ENCODE measurements around the gene GGT7.
"Not testable (repeated sequence)": the region's sequence is repeated elsewhere in the genome, so short reads cannot be mapped to it uniquely, and the experiment has no call there.

GGT7 gene

DNA sequence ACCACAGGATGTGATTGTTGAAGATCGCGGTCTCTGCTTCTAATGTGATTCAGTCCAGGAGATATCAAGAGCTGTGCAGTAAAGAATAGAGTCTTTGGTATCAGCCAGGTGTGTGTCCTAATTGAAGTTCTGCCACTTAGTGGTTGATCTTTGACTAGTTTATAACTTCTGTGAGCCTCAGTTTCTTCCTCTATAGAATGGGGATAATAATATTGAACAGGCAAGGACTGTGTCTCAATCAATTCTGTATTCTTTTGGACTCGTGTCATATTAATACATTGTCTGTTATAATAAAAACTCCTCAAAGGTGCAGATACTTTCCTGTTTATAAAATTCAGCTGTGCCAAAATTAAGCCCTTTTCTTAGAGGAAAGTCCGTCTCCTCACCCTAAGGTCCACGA, 24.1 kb downstream of the GGT7 start:
- DNase-seq (ENCODE audit: low read depth, low spot score): no peak

DNA sequence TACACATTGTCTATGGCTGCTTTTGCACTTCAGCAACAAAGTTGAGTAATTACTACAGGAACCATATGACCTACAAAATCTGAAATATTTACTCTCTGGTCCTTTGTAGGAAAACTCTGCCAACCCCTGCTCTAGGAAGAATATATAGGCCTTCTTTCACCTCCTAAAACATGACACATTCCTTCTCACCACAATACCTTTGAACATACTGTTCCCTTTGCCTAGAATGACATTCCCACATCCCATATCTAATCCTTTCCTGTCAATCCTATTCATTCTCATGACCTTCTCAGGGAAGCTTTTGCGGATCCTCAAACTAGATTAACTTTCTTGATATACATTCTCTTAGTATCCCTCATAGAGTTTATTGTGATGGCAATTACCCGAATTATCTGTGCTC, 29.2 kb downstream of the GGT7 start:
- DNase-seq (ENCODE audit: low read depth, low spot score): no peak

DNA sequence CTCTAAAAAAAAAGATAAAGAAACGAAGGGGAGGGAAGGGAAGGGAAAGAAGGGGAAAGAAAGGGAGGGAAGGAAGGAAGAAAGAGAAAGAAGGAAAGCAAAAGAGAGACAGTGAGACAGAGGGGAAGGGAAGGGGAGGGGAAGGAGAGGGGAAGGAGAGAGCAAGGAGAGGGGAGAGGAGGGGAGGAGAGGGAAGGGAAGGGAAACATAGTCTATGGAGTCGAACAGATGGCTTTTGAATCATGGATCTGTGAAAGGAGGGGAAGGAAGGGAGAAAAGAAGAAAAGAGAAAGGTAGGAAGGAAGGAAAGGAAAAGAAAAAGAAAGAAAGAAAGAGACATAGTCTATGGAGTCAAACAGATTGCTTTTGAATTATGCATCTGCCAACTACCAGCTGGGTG, 30.5 kb downstream of the GGT7 start:
- DNase-seq (ENCODE audit: low read depth, low spot score): no peak

DNA sequence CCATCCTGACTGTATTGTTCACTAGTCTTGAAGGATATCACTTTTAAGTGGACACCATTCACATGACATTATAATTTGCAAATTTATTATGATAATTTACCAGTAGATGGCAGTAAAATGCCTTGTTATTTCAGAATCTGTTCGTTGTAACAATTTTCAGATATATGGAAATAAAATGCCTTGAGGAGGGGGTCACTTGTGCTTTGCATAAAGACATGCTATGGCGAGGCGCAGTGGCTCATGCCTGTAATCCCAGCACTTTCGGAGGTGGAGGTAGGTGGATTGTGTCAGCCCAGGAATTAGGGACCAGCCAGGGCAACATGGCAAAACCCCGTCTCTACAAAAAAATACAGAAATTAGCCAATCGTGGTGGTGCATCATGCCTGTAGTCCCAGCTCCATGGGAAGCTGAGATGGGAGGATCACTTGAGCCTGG, 38.2 kb downstream of the GGT7 start:
- DNase-seq (ENCODE audit: low read depth, low spot score): no peak

DNA sequence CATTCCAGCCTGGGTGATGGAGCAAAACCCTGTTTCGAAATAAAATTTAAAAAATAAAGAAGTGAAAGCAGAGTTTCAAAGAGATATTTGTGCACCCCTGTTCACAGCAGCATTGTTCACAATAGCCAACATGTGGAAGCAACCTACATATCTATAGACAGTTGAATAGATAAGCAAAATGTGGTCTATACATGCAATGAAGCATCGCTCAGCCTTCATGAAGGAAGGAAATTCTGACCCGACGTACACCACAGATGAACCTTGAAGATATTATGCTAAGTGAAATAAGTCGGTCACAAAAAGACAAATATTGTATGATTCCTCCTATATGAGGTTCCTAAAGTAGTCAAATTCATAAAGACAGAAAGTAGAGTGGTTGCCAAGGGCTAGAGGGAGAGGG, 40.7 kb downstream of the GGT7 start:
- DNase-seq (ENCODE audit: low read depth, low spot score): no peak

DNA sequence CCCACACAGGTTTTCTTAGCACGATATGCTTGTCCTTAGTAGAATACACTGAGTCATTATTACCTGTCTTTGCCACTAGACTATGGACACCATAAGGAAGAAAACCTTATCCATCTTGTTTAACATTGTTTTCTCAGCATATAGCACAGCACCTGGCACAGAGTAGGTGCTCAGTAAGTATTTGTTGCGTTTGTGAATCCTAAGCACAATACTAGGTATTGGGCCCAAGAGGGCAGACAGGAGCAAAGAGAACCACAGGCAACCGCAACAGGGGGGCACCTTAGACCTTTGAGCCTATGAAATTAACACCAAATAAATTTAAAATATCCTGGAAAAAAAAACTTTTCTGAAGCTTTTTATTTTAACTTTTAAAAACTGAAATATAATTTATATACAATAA, 43.5 kb downstream of the GGT7 start:
- no peak for DNase-seq (ENCODE audit: low read depth, low spot score)

DNA sequence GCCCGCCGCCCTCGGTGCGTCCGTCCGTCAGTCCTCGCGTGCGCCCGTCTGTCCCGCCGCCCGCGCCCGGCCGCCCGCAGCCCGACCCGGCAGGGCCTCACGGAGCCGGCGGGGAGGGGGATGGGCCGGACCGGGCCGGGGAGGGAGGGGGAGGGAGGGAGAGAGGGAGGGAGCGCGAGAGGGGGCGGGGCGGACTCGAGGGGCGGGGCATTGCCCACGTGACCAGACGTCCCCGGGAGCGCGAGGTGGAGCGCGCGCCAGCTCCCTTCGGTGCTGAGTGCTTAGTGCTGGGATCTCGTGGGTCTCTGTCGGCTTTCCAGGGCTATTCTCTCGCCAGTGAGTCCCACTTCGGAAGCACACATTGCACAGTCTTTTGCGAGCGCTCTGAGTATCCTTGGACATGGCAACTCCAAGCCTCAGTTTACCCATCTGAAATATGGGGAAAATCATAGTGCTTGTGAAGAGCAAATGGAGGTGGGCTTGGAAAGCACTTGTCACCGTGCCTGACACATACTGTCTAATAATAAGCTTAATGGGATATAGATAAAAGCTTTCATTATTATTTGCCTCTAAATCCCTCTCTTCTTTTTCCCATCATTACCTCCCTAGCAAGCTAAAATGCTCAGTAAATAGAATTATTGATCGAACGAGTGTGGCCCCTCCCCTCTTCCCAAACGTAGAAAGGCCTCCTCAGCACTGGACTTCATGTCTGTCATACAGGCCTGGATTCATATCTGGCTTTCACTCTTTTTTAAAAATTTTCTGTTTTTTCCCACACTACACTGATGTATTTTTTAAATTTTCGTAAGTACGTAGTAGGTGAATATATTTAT, 46.9 kb downstream of the GGT7 start, which contains the start of gene NCOA6:
NCOA6 (minus strand) TSS at position 122 of the 833 bp plus-strand sequence. CDS start 43,296 bp downstream, outside the sequence.
- peak; percentile 54 for DNase-seq (ENCODE audit: low read depth, low spot score)

DNA sequence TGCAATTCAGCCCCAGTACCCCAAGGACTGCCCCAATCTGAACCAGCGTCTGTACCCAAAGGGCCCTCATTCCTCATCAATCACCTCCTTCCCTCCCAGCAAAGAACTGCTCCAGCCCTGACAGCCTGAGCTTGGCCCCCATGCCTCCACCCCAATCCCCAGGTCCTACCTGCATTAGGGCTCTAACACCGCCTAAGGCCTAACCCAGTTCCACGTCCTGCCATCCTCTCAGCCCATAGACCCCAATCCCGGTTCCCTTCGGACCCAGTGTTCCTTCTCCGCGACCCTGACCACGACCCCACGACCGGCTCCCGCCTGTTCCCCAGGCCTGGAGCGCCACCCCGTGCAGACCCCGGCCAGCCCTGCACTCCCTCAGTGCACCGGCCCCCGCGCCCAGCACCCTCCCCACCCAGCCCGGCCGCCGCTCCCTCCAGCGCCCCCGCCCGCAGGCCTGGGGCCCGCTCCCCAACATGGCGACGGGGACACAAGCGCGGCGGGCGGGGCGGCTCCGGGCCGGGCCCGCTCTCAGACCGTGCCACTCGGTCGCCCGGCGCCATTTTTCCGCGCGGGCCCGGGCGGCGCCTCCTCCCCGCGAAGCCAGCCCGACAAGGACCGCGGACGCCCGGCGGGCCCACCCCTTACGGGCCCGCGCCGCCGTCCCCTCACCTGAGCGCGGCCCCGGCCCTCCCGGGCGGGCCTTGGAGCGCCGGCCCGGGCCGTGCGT, 47.7 kb downstream of the GGT7 start:
- peak; percentile 56 for DNase-seq (ENCODE audit: low read depth, low spot score)

DNA sequence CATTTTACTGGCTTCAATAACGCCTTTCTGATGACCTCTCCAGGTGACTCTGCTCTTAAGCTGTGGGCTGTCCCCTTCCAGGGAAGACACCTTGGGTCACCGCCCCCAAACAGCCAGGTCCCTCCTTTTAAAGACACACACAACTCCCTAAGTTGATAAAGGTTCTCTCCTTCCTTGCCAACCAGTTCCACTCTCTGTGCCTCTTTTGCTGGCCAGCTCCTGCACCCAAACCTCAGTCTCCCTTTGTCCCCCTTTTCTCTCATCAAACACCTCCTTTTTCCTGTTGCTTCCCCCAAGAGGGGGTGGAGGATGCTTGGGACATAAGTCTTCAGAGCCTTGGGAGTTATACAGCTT, 48.2 kb downstream of the GGT7 start:
- DNase-seq (ENCODE audit: low read depth, low spot score): peak; percentile 78

DNA sequence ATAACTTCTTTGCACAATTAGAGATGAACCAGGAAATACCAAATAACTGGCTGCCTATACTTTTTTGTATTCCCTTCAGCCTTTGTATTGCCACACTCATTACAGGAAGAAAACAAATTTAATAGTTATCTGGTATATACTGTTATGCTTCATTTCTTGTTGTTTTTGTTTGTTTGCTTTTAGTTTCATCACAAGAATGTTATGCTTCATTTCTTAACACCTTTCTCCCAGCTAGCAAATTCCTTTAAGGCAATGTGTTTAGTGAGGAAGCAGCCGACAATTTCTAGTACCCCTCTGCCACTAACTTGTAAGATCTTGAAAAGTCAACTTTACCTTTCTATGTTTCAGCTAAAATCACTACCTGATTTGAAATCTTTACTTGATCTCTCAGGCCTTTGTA, 48.6 kb downstream of the GGT7 start:
- no peak for DNase-seq (ENCODE audit: low read depth, low spot score)

DNA sequence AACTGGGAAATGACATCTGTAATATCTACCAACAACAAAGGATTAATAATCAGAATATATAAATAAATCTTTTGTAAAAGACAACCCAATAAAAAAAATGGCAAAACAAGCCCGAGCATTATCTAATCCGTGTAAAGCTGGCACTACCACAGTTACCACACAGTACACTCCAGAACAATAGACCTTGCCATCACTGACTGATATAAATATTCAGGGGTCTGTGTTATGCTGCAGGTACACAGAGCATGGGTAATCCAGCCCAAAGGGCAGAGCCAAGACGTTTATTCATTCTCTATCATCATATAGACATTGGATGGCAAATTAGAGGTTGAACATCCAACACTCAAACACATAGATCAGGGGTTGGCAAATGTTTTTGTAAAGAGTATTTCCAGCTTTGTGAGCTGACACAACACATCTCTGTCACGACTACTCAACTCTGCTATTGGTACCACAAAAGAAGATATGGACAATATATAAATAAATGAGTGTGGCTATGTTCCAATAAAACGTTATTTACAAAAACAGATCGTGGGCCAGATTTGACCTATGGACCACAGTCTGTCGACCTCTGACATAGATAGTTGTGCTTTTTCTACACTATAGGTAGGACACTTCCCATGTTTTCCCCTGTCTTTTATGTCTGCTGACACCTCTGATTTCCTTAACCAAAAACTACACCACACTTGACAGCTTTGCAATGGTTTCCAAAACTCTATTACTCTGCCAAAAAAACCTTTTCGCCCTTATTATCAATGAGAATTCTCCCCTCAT, 51.7 kb downstream of the GGT7 start:
- DNase-seq (ENCODE audit: low read depth, low spot score): no peak

DNA sequence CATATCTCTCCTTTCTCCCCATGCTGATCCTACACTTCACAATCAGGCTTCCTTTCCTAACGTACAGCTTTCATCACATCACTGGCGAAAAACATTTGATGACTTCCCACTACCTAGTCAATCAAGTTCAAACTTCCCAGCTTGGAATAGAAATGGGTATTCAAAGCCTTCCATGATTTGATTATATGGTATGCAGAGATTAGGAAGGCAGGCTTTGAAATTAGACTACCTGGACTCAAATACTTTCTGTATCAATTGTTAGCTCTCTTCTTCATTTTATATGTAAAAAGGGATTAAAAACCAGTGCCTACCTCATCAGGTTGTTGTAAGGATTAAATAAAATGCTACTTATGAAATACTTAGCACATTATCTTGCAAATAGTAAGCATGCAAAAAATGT, 54.9 kb downstream of the GGT7 start:
- no peak for DNase-seq (ENCODE audit: low read depth, low spot score)

DNA sequence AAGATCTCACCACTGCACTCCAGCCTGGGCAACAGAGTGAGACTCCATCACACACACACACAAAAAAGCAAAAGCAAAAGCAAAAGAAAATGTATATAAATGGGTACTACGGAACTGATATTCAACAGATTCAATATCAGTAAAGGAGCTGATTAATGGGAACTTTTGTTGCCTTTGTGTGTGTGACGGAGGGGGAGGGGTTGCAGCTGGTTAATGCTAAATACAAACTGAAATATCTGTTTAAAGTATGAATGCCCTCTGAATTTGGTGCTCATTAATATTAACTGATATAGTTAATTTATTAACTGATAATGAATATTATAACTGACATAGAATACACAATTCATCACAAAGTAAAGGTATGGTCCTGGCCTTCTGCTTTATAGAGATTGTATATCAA, 55.6 kb downstream of the GGT7 start:
- DNase-seq (ENCODE audit: low read depth, low spot score): no peak

DNA sequence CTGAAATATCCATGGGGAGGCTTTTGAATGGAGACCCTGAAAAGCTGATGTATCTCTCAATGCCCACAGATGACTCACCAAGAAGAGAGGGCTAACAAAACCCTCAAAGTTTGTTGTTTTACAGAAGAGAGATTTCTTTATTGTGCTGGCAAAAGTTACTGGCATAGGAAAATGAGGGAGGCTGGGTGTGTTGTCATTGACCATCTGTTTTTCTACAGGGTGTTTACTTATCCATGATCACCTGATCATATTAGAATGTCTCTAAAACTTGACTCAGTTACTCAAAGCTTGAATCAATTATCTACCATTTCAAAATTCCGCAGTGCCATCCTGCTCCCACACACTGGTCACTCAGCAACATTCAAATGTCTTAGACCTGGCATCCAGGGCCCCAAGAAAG, 57.0 kb downstream of the GGT7 start:
- DNase-seq (ENCODE audit: low read depth, low spot score): no peak

DNA sequence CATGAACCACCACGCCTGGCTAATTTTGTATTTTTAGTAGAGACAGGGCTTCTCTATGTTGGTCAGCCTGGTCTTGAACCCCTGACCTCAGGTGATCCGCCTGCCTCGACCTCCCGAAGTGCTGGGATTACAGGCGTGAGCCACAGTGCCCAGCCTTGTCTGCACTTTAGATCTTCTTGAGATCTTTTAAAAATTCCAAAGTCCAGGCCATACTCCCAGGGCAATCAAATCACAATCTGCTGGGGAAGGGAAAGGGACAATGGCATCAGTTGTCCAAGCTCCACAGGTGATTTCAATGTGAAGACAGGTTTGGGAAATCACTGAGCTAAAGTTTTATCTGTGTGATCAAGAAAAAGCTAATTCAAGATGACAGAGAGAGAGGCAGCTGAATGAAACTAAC, 64.1 kb downstream of the GGT7 start:
- no peak for DNase-seq (ENCODE audit: low read depth, low spot score)

DNA sequence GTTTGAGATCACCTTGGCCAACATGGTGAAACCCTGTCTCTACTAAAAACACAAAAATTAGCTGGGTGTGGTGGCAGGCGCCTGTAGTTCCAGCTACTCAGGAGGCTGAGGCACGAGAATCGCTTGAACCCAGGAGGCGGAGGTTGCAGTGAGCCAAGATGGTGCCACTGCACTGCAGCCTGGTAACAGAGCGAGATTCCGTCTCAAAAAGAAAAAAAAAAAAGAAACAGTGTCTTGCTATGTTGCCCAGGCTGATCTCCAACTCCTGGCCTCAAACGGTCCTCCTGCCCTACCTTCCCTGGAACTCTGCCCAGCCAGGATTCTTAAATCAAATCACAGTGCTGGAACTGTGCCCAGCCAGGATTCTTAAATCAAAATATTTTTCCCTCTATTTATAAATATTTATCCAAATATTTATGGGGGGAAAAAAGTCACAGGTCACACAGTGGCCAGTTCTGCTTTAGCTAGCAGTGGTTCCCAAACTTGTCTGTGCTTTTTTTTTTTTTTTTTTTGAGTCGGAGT, 64.7 kb downstream of the GGT7 start:
- DNase-seq (ENCODE audit: low read depth, low spot score): not testable (repeated sequence)

DNA sequence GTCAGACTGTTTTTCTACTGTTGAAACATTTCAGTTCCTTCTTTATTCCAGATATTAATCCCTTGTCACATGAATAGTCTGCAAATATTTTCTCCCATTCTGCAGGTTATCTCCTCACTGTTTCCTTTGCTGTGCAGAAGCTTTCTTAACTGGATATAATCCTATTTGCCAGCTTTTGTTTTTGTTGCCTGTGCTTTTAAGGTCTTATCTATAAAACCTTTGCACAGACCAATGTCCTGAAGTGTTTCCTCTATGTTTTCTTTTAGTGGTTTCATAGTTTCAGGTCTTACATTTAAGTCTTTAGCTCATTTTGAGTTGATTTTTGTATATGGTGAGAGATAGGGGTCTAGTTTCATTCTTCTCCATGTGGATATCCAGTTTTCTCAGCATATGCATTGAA, 66.4 kb downstream of the GGT7 start:
- no peak for DNase-seq (ENCODE audit: low read depth, low spot score)

DNA sequence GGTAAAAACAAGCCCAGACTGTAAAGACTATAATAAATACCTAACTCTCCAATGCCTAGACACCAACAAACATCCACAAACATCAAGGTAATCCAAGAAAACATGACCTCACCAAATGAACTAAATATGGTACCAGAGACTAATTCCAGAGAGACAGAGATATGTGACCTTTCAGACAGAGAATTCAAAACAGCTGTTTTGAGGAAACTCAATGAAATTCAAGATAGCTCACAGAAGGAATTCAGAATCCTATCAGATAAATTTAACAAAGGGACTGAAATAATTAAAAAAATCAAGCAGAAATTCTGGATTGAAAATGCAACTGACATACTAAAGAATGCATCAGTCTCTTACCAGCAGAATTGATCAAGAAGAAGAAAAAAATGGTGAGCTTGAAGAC, 73.8 kb downstream of the GGT7 start:
- DNase-seq (ENCODE audit: low read depth, low spot score): no peak

DNA sequence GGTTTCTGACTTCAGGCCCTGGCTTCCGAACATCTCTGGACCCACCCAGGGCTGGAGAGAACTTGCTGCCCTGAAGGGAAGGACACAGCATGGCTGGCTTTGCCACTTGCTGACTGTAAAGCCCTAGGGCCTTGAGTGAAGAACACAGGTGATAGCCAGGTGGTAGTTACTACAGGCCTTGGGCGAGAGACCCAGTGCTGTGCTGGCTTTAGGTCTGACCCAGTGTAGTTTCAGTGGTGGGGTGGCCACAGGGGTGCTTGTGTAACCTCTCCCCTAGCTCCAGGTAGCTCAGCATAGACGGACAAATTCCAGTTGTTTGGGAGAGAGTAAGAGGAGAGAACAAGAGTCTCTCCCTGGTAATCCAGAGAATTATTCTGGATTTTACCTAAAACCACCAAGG, 74.3 kb downstream of the GGT7 start:
- no peak for DNase-seq (ENCODE audit: low read depth, low spot score)

DNA sequence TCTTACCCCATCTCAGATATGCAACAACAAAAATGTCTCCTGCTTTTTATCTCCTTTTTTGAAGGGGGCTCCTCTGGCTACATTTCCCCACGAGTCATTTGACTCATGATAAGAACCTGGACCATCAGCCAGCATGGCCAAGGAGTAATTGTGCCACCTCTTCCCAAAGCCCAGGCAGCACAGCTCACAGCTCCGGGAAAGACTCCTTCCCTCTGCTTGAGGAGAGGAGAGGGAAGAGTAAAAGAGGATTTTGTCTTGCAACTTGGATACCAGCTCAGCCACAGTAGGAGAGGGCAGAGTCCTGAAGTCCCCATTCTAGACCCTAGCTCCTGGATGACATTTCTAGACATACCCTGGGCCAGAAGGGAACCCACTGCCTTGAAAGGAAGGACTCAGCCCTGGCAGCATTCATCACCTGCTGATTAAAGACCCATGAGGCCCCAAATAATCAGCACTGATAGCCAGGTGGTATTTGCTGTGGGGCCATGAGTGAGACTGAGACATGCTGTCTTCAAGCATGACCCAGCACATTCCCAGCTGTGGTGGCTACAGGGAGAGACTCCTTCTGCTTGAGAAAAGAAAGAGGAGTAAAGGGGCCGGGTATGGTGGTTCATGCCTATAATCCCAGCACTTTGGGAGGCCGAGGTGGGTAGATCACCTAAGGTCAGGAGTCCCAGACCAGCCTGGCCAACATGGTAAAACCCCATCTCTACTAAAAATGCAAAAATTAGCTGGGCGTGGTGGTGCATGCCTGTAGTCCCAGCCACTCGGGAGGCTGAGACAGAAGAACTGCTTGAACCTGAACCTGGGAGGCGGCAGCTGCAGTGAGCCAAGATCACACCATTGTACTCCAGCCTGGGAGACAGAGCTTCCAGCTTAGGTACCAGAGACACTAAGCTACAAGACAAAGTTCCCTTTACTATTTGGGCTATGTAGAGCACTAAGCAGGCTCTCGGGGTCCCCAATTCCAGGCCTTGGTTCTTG, 75.4 kb downstream of the GGT7 start:
- no peak for DNase-seq (ENCODE audit: low read depth, low spot score)

Measured in ELF-1 (cell line).